Ascending aorta (tissue), 2 donors: Measurements from ENCODE around the gene RBP3. TPM values are rescaled to one million over a fixed set of nuclear protein-coding genes. Genes with fewer than 3 reads are reported as not detected.

Experiments
- DNase-seq, 2 donors: peaks; one replicate each; pipeline ENCODE4 v3.0.0-alpha.2; 2019; ENCODE audit warnings: low spot score in 2 of 2
- H3K27ac ChIP-seq, 2 donors: fragments of 200-600 bp; sonication (generic); one replicate each; pipeline ENCODE4 v1.5.1; 2016 to 2017; ENCODE audit warnings: mild to moderate bottlenecking in 1 of 2
- H3K27me3 ChIP-seq: fragments of 200-600 bp; sonication (generic); one replicate; pipeline ENCODE4 v1.5.1; 2017
- H3K36me3 ChIP-seq, 2 donors: fragments of 200-600 bp; sonication (generic); one replicate each; pipeline ENCODE4 v1.5.1; 2016
- H3K4me1 ChIP-seq, 2 donors: fragments of 200-600 bp; sonication (generic); one replicate each; pipeline ENCODE4 v1.5.1; 2016 to 2017; ENCODE audit warnings: mild to moderate bottlenecking in 1 of 2
- H3K4me3 ChIP-seq, 2 donors: fragments of 200-600 bp; sonication (generic); one replicate each; pipeline ENCODE4 v1.5.1; 2016 to 2017; ENCODE audit warnings: mild to moderate bottlenecking in 1 of 2
- H3K9me3 ChIP-seq, 2 donors: fragments of 200-600 bp; sonication (generic); one replicate each; pipeline ENCODE4 v1.5.1; 2016
- CTCF ChIP-seq, 3 experiments: fragments of 200-600 bp in 2 of 3; fragments of 450-650 bp in 1 of 3; sonication (generic) in 2 of 3; IDR thresholded peaks; one replicate each; pipeline ENCODE4 v1.5.1; 2016 to 2019; ENCODE audit warnings: antibody characterized with exemption in 3 of 3, mild to moderate bottlenecking in 1 of 3, moderate library complexity in 1 of 3
- intact Hi-C: fragments of 100-400 bp; cut with DNase I; formaldehyde crosslinking; loops from one replicate; pipeline ENCODE4 v1.15.1; 2023
- total RNA-seq: library from RNA; depleted of rRNA; stranded (reverse); fragments of >200 nt; gene quantifications from one replicate; pipeline ENCODE4 v1.1.0, GENCODE V29; 2016

The RBP3 gene
- total RNA-seq, 1 donor from 2014 or later, result not detected

- H3K27me3 ChIP-seq, result no peaks in the 10 kb centered on the region
- H3K27ac ChIP-seq, result no peak overlapping the region
- H3K4me1 ChIP-seq, result peaks cover 2% of the 10 kb centered on the region in 2 donors
- H3K9me3 ChIP-seq, result no peaks in the 10 kb centered on the region
- no peak for TF ChIP-seq CTCF (IDR thresholded peaks at IDR 0.05)
- intact Hi-C loops, result loop anchor here (1.0 kb wide), 2 partner anchors 265 to 288 kb away; no protein-coding TSS in a partner anchor
- H3K36me3 ChIP-seq, result no peaks in the 10 kb centered on the region
- no peak for DNase-seq
- no peak overlapping the region for H3K4me3 ChIP-seq
Observed at GRCh38 chr10:47312663-47312995, 35.5 kb upstream of the RBP3 start.

GRCh38 chr10:47314416-47314970 is 33.7 kb upstream of the RBP3 start:
- no peak for DNase-seq
- H3K4me1 ChIP-seq, result peaks cover 2% of the 10 kb centered on the region in 2 donors
- H3K4me3 ChIP-seq, result no peak overlapping the region
- intact Hi-C loops, result no loop called here
- no peaks in the 10 kb centered on the region for H3K27me3 ChIP-seq
- no peak for TF ChIP-seq CTCF (IDR thresholded peaks at IDR 0.05)
- H3K9me3 ChIP-seq, result no peaks in the 10 kb centered on the region
- H3K36me3 ChIP-seq, result no peaks in the 10 kb centered on the region
- H3K27ac ChIP-seq, result no peak overlapping the region

GRCh38 chr10:47315421-47315820 is 32.7 kb upstream of the RBP3 start:
- H3K27ac ChIP-seq, result no peak overlapping the region
- H3K36me3 ChIP-seq, result no peaks in the 10 kb centered on the region
- no peak overlapping the region for H3K4me3 ChIP-seq
- TF ChIP-seq CTCF (IDR thresholded peaks at IDR 0.05), result no peak
- intact Hi-C loops, result no loop called here
- DNase-seq, result no peak
- peaks cover 2% of the 10 kb centered on the region in 2 donors for H3K4me1 ChIP-seq
- no peaks in the 10 kb centered on the region for H3K9me3 ChIP-seq
- no peaks in the 10 kb centered on the region for H3K27me3 ChIP-seq

GRCh38 chr10:47316131-47316530 is 32.0 kb upstream of the RBP3 start:
- no peak for DNase-seq
- H3K27ac ChIP-seq, result no peak overlapping the region
- intact Hi-C loops, result no loop called here
- no peaks in the 10 kb centered on the region for H3K36me3 ChIP-seq
- TF ChIP-seq CTCF (IDR thresholded peaks at IDR 0.05), result no peak
- H3K27me3 ChIP-seq, result no peaks in the 10 kb centered on the region
- no peak overlapping the region for H3K4me3 ChIP-seq
- no peaks in the 10 kb centered on the region for H3K9me3 ChIP-seq
- peaks cover under 1 to 2% of the 10 kb centered on the region in 2 donors for H3K4me1 ChIP-seq

- TF ChIP-seq CTCF (IDR thresholded peaks at IDR 0.05), result no peak
- Histone ChIP-seq H3K9me3 (no peaks in the 10 kb centered on the region), H3K36me3 (no peaks in the 10 kb centered on the region), H3K4me1 (no peaks in the 10 kb centered on the region), H3K27me3 (no peaks in the 10 kb centered on the region), H3K27ac (no peak overlapping the region), H3K4me3 (no peak overlapping the region)
- intact Hi-C loops, result no loop called here
- DNase-seq, result no peak
Observed at GRCh38 chr10:47317251-47317650, 30.9 kb upstream of the RBP3 start.

- intact Hi-C loops, result no loop called here
- H3K4me3 ChIP-seq, result no peak overlapping the region
- no peaks in the 10 kb centered on the region for H3K27me3 ChIP-seq
- no peaks in the 10 kb centered on the region for H3K4me1 ChIP-seq
- H3K36me3 ChIP-seq, result no peaks in the 10 kb centered on the region
- TF ChIP-seq CTCF (IDR thresholded peaks at IDR 0.05), result no peak
- H3K9me3 ChIP-seq, result no peaks in the 10 kb centered on the region
- H3K27ac ChIP-seq, result no peak overlapping the region
- DNase-seq, result peak in 1 of 2 donors; percentile 38
Observed at GRCh38 chr10:47318706-47319105, 29.5 kb upstream of the RBP3 start.
